DOHH2 (cell line): ENCODE measurements around the gene MAP3K9.

Experiments used
- CTCF ChIP-seq: fragments of 200-600 bp; sonication (generic); IDR thresholded peaks from one replicate; pipeline ENCODE4 v1.5.1; 2014; ENCODE audit warnings: antibody characterized with exemption, mild to moderate bottlenecking, low read depth, low read length; ENCODE audit not compliant: poor library complexity, severe bottlenecking
- EZH2phosphoT487 ChIP-seq: fragments of 200-600 bp; sonication (generic); IDR thresholded peaks from 2 replicates; pipeline ENCODE4 v1.6.1; 2017; ENCODE audit warnings: borderline replicate concordance, mild to moderate bottlenecking, antibody characterized with exemption, low read length, moderate library complexity, mixed read lengths

GRCh38 chr14:70814466-70814865 is 5.2 kb upstream of the MAP3K9 start:
- TF ChIP-seq CTCF, result no peak
- no peak for TF ChIP-seq EZH2phosphoT487
